CD4-positive, alpha-beta T cell treated with Interleukin-4 for 1 hour (primary cell): ENCODE data around the gene TMEM11.
A peak's percentile ranks its signal among the peaks of the same experiment; 100 is the strongest.
"Not testable (repeated sequence)": the region's sequence is repeated elsewhere in the genome, so short reads cannot be mapped to it uniquely, and the experiment has no call there.

Experiments used
- DNase-seq, 2 donors: peaks; one replicate each; pipeline ENCODE4 v3.0.0-alpha.2; 2020 to 2022

The TMEM11 gene

GRCh38 chr17:21242026-21242697, 28.2 kb upstream of the TMEM11 start:
- DNase-seq = no peak

DNA sequence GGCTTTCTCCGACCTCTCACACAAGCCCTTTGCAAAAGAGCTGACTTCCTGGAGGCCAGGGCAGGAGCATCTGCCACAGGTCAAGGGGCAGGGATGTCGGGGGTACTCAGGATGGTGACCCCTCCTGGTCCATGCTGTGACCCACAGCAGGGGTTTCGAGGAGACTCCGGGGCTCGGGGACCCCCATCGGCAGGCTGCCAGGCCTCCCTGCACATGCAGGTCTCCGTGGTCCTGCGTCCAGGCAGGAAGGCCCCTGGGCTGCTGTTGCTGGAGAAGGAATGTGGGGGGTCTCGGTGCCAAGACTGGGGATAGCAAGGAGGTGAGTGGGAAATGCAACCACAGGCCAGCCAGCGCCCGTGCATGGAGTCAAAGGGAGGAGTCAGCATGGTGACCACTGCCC, 27.6 kb upstream of the TMEM11 start:
- no peak for DNase-seq

DNA sequence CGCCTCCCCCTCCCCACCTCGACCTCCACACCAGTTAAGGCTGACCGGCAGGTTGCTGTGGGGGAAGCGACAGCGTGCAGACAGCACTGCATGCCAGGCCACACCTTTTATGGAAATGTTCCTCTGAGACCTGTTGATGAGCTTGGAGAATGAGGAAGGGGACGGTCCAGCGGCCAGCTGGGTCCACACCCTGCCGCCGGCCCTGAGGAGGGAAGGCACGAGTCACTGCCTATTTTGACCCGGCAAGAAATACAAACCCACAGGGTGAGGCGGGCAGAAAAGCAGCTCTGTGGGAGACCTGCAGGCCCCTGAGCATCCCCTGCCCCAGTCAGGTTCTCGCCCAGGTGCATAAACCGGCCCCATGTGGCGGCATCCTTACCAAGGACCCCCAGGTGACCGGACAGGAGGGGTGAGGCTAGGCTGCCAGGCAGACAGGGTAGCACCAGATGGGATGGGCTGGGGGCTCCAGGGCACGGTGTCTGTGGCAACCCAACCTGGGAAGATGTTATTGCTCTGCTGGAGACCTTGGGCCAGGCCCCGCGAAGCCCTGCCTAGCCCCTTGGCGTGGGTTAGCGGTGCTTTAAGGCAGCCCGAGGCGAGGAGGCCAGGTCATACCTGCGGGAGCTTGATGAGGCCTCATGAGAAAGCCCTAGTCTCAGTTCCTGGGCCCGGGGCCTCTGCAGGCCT, 26.6 kb upstream of the TMEM11 start:
- DNase-seq = no peak

DNA sequence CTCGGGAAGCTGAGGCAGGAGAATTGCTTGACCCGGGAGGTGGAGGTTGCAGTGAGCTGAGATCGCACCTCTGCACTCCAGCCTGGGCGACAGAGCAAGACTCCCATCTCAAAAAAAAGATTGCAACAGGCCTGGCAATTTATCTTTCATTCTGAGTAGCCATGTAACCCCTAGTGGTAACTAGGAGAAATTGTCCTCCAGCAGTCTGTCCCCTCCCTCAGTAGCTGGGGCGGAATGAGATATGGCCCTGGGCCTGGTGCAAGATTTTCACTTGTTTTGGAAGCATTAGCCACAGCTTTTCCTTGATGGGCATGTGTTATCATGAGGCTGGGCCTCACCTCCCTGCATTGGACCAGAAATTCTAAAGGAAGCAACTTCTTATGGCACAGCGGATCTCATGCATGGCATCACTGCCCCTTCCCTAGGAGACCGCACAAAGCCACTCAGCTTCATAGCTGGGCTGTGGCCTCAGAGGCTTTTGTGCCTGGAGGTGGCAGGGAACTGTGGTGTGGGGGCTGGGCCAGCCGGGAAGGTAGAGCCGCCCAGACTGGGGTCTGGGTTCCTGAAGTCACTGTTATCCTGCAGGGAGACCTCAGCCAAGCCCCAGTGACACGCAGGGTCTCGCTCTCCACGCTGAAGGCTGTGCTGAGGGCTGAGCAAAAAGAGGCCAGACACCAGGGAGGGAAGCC, 25.9 kb upstream of the TMEM11 start:
- peak in 1 of 2 donors; percentile 14 for DNase-seq

- no peak for DNase-seq
These were observed 22.0 kb upstream of the TMEM11 start for GRCh38 chr17:21235921-21236320.

- no peak for DNase-seq
These were observed 19.8 kb upstream of the TMEM11 start for GRCh38 chr17:21233581-21234347.

GRCh38 chr17:21232033-21232749, 18.2 kb upstream of the TMEM11 start:
- no peak for DNase-seq

GRCh38 chr17:21231533-21231932, 17.6 kb upstream of the TMEM11 start:
- no peak for DNase-seq

DNA sequence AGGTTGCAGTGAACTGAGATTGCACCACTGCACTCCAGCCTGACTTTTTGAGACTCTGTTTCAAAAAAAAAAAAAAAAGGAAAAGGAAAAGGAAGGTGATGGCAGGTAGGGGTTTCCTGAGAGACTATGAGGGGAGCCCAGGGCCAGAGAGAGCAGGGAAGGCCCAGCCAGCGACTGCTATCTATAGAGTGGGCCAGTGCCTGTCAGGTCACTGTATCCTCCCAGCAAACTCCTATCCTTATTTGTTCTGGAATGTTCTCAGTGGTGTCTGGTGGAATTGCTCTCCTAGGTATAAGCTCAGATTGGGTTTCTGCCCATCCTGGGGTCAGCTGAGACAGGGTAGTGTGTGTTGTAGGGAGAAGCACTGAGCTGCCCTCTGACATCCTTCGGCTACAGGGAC, 14.9 kb upstream of the TMEM11 start:
- DNase-seq = no peak

DNA sequence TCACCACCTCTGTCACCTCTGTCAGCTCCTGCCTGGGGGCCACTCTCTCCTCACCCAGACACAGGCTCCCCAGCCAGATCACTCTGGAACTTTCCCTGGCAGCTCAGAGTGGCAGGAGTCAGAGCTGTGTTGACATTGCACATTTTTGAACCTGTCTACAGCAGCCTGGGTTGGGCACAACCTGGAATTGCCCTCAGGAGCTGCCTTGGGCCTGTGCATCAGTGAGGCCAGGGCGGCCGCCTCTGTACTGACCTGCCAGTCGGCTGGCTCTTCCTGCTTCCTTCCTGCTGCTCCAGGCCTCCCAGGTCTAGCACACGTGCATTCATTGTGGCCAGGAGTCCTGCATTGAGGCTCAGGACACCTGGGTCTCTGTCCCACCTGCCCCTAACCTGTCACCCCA, 14.2 kb upstream of the TMEM11 start:
- no peak for DNase-seq

- DNase-seq = not testable (repeated sequence)
These were observed 13.3 kb upstream of the TMEM11 start for GRCh38 chr17:21227277-21227676.

DNA sequence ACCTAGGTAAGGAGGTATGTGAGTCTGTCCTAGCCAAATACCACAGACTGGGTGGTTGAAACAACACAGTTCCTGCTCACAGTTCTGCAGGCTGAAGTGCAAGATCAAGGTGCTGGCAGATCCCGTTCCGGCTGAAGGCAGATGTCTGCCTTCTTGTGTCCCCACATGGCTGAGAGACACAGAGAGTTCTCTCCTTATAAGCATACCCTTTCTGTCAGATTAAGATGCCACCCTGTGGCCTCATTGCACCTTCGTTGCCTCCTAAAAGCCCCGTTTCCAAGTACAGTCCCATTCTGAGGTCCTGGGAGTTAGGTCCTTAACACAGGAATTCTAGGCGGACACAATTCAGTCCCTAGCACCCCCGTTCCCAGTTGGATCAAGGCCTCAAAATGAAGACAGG, 9.1 kb upstream of the TMEM11 start:
- DNase-seq = no peak

DNA sequence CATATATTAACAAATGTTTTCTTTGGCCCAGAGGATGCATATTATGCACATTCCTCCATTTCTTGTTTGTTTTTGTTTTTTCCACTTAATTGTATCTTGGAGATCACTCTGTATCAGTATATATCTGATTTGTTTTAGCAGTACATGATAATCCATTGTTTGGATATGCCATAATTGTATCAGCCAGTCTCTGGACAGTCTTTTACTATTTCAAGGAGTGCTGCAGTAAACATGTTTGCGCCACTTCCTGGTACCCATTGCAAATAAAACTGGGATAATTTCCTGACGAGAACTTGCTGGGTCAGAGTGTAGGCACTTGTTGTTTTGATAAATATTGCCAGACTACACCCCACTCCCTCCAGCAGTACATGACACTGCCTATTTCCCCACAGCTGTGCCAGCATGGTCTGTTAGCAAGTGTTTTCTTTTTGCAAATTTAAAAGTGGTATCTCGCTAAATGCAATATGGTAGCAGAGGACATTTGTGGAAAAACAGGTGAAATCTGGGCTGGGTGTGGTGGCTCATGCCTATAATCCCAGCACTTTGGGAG, 4.9 kb upstream of the TMEM11 start:
- no peak for DNase-seq

DNA sequence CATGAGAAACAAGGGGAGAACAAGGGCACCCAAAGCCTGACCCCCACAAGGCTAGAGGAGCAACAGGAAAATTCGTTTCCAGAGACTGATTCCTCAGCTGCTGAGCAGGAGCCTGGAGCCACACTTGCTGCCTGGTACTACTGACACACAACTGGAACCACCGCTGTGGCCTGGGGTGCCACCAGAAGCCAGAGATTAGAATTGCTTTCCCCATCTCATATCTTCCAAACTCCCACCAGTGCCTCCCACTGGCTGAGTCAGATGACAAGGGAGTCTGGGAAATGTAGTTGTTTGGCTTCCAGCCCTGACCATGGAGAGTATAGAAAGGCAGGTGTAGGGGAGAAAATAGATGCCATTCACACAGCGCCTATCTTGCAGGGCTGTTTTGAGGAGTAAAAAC, 4.1 kb upstream of the TMEM11 start:
- DNase-seq = no peak

DNA sequence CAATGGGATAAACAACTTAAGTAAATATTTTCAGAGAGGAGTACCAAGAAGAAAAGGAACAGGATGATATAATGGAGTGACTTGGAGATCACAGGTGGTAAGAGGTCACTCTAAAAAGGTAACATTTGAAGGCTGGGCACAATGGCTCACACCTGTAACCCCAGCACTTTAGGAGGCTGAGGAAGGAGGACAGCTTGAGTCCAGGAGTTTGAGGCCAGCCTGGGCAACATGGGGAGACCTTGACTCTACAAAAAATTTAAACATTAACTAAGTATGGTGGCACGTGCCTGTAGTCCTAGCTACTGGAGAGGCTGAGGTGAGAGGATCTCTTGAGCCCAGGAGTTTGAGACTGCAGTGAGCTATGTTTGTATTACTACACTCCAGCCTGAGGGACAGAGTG, 3.4 kb upstream of the TMEM11 start:
- DNase-seq = no peak

DNA sequence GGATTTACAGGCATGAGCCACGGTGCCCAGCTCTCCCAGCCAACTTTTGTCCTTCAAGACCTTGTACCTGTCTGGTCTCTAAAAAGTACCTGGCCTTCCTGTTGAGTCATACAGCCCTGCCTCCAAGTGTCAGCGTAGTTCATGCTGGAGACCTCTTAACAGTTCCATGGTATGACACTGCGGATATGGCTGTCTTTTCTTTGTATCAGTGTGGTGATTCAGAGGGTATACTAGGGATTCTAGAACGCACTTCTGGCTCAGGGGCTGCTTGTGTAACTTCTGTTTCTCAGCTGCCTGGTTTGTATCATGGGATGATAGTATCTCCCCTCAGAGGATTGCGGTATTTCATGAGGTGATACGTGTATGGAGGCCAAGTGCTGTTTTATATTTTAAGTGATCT, 2.0 kb upstream of the TMEM11 start:
- DNase-seq = no peak

DNA sequence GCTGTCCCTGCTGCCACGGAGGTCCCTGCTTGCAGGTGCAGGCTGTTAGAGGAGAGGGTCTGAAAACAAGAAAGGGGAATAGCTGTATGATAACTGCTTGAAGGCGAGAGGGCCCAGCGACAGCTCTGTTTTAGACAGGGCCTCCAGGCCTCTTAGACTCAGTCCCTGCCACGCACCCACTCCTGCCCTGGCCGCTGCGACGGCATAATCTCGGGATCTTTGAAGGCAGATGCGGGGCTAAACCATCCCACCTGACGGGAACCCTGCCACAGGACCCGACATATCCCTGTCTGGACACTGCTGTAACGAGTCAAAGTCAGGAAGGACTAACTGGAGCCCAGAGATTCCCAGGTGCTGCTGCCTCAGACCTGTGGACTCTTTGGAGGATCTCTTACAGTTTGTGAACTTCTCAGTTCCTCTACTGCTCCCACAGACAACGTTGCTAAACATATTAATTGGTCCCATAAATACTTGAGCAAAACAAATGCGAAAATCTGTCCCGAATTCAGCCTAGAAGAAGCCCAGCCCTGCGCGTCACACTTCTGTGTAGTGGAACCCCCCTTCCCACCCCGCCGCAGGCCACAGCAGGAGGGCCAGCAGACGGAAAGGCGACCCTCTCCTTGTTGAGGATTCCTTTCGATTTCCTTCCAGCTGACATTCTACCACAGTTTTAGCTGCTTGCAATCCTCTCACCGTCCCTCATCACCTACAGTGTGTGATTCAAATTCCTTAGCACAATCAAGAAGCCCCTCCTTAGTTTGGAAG, 998 bp upstream of the TMEM11 start:
- no peak for DNase-seq

- DNase-seq = no peak
These were observed 335 bp downstream of the TMEM11 start for GRCh38 chr17:21213638-21214014.

GRCh38 chr17:21212826-21213637, 929 bp downstream of the TMEM11 start:
- DNase-seq = no peak

DNA sequence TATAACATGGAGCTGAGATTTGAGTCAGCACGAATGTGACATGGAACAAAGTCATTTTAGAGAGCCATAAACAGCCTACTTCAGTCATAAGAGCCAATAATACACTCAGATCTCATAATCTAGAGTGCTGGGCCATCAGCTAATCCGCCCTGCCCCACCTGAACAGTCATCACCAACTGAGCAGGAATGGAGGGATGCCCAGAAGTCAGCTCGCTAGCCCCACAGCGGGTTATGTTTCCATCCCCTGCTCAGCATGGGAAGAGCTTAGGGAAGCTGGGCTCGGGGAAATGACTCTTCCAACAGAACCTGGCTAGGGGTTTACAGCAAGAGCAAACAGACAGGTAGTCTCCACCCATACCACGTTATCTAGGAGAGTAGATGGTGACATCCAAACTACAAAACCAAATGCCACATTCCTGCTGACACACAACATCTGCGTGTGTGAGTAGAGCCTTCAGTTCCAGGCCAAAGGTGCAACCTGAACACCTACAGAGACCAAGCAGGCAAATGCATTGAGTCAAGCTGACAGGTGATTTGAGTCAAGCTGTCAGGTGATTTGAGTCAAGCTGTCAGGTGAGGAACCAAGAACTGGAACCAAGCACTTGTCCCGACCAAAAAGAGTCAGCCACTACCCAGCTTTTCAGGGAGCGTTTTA, 2.0 kb downstream of the TMEM11 start:
- DNase-seq = no peak
